ENCODE results near the gene FSTL5.
"Not testable (repeated sequence)": the region's sequence is repeated elsewhere in the genome, so short reads cannot be mapped to it uniquely, and the experiment has no call there.

Gene FSTL5

DNA sequence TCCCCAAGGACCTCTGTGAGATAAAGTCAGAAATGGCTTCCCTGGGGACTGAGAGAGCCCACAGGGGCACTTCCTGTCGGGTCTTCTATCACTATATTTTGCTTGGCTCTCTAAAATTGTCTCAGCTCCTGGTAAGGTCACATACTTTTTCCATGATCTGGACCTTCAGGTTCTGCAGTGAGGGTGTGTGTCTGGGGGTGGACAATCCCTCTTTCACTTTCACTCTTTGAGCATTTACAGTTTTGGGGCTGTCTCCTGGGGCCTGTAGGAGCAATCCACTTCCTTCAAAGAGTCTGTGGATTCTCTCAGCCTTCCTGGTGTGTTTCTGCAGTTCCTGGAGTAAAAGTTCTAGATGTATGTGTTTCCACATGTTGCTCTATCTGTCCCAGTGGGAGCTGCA lies 335.7 kb downstream of the FSTL5 start:
- no peak for DNase-seq

DNA sequence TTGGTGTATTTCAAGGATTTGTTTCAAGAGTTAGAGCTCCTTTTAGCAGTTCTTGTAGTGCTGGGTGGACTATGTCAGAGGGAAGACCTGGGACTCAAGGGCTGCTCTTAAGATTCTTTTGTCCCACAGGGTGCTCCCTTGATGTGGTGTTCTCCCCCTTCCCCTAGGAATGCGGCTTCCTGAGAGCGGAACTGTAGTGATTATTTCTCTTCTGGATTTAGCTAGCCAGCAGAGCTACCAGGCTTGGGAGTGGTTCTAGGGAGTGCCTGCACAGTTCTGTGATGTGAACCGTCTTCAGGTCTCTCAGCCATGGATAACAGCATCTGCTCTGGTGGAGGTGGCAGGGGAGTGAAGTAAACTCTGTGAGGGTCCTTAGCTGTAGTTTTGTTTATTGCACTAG lies 336.8 kb downstream of the FSTL5 start:
- no peak for DNase-seq

DNA sequence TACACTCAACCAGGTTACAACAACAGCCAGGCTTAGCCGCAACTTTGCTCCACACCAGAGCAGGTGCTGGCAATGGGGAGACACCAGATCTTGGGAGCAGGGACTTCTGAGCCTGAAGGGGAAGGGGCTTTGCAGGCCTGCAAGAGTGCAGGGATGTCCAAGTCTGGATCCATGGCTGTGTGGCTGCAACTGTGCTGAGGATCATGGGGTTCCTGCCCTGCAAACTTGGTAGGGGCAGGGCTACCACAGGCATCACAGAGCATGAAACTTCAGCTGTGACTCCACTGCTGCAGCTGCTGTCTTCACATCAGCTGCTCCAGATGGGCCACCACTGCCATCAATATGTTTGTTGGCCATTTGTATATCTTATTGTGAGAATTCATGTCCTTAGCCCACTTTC lies 340.4 kb downstream of the FSTL5 start:
- DNase-seq, result no peak

DNA sequence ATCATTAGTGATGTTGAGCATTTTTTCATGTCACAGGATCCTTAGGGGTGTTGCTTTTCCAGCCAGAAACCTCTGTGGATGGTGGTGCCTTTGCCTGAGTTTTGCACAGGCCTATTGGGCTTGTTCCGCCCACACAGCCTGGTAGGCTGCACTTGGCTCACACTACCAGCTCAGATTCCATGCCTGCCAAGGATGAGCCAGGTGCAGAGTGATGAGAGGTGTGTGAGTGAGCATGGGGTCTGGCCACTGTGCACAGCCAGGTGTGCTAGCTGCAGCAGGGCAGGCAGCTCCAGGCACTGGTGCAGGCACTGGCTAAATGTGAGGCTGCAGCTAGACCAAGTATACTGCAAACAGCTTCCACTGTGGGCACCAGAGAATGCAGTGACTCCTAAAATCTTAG lies 341.6 kb downstream of the FSTL5 start:
- no peak for DNase-seq

DNA sequence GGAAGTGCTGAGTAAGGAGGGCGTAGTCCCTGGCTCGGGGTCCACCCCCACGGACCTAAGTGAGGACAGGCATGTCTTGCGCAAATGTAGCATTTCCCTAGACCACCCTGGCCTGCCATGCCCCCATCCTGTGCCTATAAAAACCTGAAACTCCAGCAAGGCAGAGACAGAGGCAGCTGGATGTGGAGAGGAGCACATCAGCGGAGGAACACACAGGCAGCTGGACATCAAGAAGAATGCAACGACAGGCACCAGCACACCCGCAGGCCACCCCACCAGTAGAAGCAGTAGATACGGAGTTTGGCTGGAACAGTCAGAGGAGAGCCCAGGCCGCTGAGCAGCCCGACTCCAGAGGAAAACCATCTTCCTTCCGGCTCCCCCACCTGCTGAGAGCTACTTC lies 345.9 kb downstream of the FSTL5 start:
- no peak for DNase-seq

DNA sequence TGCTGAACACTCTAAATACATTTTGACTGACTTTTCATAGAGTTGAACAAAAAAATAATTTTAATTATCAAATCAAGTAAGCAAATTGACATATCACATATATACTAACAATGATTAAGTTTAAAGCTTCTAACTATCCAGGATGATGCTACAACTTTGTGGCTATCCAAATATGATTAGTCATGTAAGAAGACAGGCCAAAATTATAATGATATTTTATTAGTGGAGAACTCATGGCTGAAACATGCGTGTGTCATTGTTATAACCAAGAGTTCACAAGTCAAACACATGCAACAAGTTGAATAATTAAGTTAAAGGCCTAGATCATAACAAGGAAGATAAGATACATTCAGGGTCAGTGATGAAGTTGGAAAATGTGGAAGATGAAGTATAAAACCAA lies 346.8 kb downstream of the FSTL5 start:
- DNase-seq, result no peak

DNA sequence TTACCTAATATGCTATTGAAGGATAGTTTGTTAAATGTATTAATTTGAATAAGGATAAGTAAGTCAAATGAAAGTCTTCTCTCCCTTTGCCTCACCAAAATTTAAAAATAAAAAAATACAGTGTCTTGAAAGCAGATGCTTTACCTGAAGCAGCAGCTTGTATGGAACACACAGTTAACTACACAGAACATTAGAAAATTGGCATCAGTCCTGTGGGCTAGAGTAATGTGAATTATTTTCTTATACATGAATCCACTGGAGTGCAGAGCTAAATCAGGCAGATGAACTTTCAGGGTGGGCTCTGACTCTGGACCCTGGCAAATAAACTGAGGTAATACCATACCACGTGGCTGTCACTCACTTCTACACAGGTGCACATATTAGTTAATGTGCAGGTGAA lies 348.0 kb downstream of the FSTL5 start:
- no peak for DNase-seq

DNA sequence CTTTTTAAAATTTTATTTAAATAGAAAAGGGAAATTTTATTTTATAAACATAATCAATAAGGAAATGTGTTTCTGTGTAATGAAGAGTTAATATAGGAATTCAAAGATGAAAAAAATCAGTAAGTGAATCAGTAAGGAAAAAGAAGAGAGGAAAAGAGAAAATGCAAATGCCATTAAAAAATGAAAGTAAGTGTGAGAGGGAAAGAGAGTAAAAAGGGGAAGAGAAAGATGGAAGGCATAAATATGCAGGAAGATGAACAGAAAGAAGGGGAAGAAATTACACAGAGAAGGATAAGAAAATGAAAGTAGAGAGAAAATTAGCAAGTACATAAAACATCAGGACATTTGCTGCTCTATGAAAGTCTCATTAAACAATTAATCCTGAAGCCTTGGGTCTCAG lies 349.9 kb downstream of the FSTL5 start:
- DNase-seq, result no peak

DNA sequence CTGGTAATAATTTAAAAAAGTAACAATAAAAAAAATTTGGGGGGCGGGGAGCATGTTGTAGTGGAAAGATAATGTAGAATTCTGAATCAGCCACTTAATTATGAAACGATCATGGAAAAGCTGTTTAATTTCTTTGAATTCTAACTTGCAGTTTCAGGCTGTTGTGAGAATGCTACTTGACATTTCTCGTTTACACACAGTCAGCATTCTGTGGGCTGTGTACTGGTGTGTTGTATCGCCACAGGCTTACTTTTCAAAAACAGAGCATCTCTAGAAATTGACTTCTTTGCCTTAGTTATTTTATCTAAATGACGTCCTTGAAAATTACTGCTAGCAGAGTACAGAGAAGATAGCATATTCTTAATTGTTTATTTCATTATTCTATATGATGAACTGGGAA lies 350.4 kb downstream of the FSTL5 start:
- no peak for DNase-seq

DNA sequence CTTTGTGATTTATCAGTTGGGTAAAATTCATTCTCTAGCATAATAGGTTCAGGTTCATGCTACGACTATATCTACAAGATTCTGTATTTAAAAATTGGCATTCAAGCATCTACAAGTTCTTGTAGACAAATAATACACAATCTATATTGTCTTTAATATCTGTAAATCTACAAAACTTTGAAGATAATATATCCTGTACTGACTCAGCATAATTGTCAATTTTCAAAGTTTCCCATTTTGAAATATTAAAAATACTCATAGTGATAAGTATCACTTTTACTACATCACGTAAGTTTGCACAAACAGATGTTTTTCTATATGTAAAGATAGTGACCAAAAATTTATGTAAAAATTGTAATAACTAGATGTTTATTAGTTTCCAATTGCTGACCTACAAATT lies 360.6 kb downstream of the FSTL5 start:
- no peak for DNase-seq

DNA sequence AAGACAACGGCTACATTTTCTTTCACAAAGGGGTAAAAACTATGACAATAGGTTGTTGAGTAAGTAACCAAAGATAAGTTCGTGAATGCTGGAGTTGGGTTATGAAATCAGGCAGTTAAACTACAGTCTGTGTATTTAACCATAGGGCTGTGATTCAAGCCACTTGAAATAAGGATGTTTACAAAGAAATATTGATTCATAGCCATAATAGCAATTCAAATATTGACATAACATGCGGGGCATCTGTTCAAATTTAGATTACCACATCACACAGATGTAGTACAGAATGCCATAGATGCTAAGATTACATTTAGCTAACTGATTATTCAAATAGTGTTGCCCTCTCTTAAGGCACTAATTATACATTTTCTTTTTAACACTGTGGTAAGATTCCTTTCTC lies 364.1 kb downstream of the FSTL5 start:
- DNase-seq, result no peak

DNA sequence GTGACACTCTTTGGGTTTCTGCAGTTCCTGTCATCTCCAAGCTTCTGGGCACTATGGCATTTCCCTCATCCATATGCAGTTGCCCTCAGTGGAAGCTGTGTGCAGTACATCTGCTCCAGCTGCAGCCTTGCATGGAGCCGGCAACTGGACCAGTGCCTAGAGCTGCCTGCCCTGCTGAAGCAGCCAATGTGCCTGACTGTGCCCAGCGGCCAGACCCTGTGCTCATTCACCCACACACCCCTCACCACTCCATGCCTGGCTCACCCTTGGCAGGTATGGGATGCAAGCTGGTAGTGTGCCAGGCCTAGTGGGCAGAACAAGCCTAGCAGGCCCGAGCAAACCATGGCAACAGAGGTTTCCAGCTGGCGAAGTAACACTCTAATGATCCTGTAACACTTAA lies 370.8 kb downstream of the FSTL5 start:
- DNase-seq, result no peak

DNA sequence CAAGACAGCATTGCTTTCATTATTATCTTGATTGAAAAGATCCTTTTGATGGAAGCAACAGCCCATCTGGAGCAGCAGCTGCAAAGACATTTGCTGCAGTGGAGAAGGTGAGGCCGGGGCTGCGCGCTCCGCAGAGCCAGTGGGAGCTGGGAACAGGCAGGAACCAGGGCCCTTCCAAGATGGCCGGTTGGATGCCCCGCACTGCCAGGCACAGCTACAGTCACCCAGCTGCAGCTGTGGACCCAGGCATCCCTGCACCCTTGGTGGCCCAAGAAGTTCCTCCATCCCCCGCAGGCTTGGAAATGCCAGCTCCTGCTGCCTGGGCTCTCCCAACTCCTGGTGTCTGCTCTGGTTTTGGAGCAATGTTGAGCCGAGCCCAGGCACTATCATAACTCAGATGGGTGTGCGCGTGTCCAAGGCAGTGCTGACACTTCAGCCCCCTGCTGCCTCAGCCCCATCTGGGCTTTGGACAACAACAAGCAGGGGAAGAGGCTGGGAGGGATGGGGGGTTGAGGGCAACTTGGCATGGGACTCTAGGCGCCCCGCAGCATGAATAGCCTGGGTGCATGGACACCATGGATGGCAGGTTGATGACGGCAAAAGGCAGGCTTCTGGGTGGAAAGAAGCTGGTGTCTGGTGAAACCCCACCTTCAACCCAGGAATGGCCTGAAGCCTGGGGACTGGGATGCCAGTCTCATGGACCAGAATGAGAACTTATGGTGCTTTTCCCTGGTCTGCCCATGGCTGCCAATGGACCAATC lies 371.8 kb downstream of the FSTL5 start:
- no peak for DNase-seq

DNA sequence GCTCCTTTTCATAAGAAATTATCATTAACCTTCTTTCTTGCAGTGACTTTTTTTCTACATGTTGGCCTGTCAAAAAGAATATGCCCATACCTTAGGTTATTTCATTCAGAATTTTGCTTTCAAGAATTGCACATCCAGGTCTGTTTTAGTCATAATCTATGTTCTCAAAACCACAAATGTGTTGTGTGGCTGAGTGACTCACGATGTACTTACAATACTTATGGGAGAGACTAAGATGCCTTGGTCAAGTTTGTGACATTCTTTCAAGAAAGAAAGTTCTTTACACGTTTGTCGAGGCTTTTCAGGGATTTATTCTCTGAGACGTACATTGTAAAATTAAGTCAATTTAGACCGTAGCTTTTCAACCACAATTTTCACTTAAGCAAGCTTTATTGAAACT lies 396.7 kb downstream of the FSTL5 start:
- DNase-seq, result no peak

DNA sequence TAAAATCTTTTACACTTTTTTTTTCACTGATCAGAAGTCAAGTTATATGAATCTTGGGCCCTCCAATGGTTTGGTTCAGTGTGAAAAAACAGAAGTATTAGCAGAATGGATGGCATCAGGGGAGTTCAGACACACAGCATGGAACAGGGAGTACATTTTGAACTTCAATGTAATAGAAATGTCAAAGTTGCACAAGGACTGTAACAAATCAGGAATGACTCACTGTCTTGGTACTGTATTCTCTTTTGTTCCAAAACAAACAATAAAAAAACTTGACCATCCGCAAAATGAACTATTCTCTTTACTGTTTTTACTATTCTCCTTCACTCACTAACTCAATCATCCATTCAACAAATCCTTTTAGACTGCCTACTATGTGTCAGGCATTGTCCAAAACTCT lies 401.0 kb downstream of the FSTL5 start:
- no peak for DNase-seq

DNA sequence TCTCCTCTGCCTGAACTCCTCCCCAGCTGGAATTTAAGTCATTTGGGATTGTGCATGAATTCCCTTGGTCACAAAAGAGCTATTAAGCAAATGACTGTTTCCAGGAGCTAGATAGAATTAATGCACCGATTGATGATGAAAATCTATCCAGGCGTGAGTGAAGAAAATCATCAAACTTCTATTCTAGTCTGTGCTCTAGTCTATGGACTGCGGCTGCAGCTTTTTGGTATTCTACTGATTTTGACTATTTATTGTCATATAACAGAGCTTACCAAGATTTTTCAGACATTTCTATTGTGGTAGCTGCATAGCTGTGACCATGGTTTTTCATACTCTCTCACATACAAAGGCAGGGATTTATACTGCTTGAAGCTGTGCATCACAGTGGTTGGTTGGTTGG lies 403.8 kb downstream of the FSTL5 start:
- no peak for DNase-seq

DNA sequence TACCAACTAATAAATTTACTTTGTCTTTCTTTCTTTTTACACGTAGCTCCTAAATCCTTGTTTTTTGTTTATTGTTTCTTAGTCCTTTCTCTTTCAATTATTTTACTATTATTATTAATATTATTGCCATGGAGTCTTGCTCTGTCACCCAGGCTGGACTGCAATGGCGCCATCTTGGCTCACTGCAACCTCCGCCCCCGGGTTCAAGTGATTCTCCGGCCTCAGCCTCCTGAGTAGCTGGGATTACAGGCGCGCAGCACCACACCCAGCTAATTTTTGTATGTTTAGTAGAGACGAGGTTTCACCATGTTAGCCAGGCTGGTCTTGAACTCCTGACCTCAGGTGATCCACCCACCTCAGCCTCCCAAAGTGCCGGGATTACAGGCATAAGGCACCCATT lies 405.4 kb downstream of the FSTL5 start:
- not testable (repeated sequence) for DNase-seq

DNA sequence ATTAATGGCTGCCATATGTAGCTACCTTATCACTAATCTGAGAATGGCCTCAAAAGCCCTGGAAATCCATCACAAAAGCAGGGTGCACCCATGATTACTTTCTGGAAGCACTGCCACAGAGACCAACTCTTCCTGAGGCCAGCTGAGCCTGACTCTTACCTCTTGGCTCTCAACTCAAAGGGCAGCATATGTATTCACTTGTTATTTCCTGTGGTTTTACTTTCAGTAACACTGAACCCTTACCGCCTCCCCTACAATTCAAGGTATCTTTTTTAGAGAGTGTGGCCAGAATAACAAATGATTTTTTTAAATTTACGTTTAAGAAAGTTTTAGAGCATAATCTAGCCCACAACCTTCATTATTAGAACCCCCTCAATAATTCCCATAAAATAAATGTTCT lies 434.9 kb downstream of the FSTL5 start:
- DNase-seq, result no peak

DNA sequence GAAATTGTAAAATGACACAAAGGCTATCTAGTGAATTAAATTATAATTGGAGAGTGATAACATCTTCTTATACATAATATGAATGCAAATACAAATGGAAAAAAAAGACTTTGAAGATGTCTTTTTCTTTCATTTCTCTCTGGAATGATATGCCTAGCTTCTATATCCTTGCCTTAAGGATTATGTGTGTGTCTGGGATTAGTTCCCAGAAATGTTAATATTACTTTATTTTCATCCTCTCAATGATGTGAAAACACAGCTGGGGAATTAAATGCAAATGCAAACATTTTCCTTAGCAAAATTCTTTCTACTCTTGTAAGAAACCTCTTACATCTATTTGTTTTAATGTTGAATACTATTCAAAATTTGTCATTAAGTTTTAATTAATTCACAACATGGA lies 441.9 kb downstream of the FSTL5 start:
- no peak for DNase-seq

DNA sequence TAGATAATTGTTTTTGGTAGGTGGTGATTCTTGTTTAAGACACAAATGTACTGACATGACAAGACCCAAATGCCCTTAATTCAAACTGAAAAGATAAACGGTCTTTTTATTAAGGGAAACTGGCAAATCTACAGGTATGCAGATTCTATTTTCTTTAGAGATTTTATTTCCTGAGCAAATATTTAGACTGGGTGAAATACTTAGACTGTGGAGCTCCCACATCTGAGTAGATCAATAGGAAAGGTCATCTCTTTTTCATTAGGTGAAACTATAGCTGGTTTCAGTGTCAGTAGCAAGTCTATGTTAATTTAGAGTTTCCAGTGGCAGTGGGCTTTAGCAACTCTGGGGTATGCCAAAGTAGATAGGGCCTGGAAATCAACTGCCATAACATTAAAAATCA lies 446.7 kb downstream of the FSTL5 start:
- DNase-seq, result no peak

DNA sequence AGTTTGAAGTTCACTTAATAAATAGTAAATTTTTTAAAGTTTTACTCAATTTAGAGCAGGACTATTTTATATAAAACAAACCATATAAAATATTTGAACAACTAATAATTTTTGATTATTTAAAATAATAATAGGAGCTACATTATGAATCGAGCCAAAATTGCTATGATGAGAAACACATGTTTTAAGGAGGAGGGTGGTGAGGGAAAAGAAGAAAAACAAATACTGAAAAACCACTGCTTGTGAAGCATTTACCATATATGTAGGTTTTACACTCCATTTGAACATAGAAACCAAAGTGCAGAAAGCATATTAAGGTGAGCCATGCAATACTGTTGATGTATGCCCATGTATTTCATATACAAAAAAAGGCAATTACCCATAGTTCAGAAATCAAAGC lies 448.9 kb downstream of the FSTL5 start:
- DNase-seq, result no peak

DNA sequence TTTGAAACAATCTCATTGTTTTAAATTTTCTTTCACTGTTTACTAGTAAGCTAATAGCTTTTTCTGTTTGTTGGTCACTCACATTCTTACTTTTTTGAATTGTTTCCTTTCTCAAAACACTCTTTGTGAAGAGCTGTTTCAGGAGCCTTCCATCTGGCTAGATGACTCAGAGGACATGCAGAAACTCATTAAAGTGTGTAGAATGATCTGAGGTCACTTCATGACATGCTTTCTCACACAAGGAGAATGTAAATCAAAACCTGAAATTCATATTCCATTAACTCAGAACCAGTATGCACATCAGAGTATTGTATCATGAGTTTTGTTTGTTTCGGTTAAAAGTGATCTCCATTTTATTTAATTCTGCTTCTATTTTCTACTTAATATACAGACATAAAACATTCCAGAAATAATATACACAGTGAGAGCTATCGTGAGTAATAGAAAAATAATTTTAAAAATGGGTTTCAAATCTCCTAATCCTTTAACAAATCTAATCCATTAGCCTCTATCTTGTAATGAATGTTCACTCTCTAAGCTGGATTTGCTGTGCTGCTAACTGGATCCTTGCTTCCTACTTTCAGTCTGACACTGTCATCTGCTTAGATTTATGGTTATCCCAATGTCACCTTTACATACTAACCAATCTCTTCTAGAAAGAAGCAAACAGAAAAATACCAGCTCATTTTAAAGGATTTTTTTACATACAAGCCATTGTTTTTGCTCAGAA lies 449.6 kb downstream of the FSTL5 start:
- DNase-seq, result no peak

DNA sequence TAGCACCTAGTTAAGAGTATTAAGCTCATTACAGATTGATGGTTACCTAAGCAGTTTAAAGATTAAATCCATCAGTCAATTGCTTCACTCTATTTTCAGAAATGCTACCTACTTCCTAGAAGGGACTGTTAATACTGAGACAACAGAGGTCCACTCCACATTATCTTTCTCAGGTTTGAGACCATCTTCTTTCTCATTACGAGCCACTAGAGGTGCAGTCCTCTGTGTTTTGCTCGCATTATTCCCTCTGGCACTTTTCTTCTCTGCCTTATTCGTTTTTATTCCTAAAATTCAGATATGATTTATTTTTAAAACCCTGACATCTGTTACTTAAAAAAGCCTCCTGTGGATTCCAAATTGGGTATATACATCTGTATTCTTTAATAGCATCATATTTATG lies 459.1 kb downstream of the FSTL5 start:
- DNase-seq, result no peak

DNA sequence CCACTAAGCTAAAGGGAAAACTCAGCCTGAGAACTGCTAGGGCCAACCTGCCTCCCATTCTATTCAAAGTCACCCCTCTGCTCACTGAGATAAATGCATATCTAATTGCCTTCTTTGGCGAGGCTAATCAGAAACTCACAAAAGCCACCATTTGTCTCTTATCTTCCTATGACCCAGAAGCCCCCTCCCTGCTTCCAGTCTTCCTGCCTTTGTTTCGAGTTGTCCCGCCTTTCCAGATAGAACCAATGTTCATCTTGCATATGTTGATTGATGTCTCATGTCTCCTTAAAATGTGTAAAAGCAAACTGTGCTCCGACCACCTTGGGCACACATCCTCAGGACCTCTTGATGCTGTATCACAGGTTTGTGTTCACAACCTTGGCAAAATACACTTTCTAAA lies 459.8 kb downstream of the FSTL5 start:
- no peak for DNase-seq

DNA sequence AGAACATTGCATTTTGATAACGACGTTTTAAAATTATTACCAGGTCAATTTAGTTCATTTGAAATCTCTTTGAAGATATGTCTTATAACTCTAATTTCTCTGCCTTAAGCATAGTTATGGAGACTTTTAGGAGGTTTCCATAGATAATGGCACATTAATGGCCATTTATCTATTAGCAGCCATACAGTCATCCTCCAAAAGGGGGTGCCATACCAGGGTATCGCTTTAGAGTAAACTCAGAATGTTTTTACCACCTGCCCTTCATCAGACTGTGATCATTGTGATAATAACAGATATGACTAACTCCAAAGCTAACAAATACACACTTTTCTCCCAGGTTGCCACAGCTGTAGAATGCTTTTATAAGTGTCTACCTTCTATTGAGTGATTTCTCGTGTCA lies 461.5 kb downstream of the FSTL5 start:
- no peak for DNase-seq
